Mucosa of rectum (tissue), 2 donors: ENCODE results near the gene TBC1D10A.

ENCODE experiments used
- H3K27ac ChIP-seq, 2 donors: one replicate each; pipeline ENCODE4 v1.7.0; 2013; ENCODE audit warnings: inconsistent platforms in 2 of 2, low read depth in 2 of 2, low read length in 2 of 2
- H3K27me3 ChIP-seq, 2 donors: one replicate each; pipeline ENCODE4 v1.7.0; 2013; ENCODE audit warnings: low read length in 2 of 2; ENCODE audit not compliant: control insufficient read depth in 2 of 2, insufficient read depth in 2 of 2
- H3K36me3 ChIP-seq, 2 donors: one replicate each; pipeline ENCODE4 v1.7.0; 2013; ENCODE audit warnings: low read length in 2 of 2; ENCODE audit not compliant: control insufficient read depth in 2 of 2, insufficient read depth in 2 of 2
- H3K4me1 ChIP-seq, 2 donors: one replicate each; pipeline ENCODE4 v1.7.0; 2013; ENCODE audit warnings: low read length in 2 of 2, mild to moderate bottlenecking in 1 of 2; ENCODE audit not compliant: control insufficient read depth in 2 of 2, insufficient read depth in 2 of 2
- H3K4me3 ChIP-seq, 2 donors: one replicate each; pipeline ENCODE4 v1.7.0; 2013; ENCODE audit warnings: low read length in 2 of 2
- H3K9ac ChIP-seq, 2 donors: one replicate each; pipeline ENCODE4 v1.7.0; 2013; ENCODE audit warnings: low read length in 2 of 2, low read depth in 1 of 2, mild to moderate bottlenecking in 1 of 2
- H3K9me3 ChIP-seq, 2 donors: one replicate each; pipeline ENCODE4 v1.7.0; 2013; ENCODE audit warnings: low read length in 2 of 2; ENCODE audit not compliant: control insufficient read depth in 2 of 2
- donor health status: healthy.
- donor health status: Normal muscosa, but diverticular disease.

Gene TBC1D10A, protein sequence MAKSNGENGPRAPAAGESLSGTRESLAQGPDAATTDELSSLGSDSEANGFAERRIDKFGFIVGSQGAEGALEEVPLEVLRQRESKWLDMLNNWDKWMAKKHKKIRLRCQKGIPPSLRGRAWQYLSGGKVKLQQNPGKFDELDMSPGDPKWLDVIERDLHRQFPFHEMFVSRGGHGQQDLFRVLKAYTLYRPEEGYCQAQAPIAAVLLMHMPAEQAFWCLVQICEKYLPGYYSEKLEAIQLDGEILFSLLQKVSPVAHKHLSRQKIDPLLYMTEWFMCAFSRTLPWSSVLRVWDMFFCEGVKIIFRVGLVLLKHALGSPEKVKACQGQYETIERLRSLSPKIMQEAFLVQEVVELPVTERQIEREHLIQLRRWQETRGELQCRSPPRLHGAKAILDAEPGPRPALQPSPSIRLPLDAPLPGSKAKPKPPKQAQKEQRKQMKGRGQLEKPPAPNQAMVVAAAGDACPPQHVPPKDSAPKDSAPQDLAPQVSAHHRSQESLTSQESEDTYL

DNA sequence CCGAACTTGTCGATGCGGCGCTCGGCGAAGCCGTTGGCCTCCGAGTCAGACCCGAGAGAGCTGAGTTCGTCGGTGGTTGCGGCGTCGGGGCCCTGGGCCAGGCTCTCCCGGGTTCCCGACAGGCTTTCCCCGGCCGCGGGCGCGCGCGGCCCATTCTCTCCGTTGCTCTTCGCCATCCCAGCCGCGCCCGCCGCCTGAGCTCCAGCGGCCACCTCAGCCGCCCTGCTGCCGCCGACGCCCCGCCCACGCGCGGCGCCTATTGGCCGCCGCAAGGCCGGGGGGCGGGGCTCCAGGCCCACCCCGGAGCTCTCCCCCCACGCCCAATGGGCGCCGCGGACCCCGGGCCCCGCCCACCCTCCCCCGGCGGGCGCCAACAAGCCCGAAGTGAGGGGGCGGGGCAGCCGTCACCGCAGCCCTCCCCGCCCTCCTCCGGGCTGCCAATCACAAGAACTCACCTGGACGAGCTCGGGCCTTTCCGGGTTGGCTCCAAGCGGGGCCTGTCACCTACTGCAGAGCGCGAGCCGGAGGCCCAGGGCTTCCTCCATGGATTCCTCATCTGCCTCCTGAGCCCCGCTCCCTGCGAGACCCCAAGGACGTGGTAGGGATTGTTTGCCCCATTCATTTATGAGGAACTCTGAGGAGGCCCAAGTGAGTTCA, at the start of gene TBC1D10A:
TSS of gene TBC1D10A (minus strand) at position 236 of the 657 bp plus-strand sequence. CDS start at position 176, 60 bp downstream.
- Histone ChIP-seq H3K9me3 (no peaks in the 10 kb centered on the region), H3K27ac (peak within 1 kb of the TSS; percentile 90 to 92), H3K4me3 (peak within 1 kb of the TSS; percentile 84 to 91), H3K27me3 (no peaks in the 10 kb centered on the region), H3K36me3 (peaks cover 4 to 11% of the 10 kb centered on the region in 2 donors), H3K4me1 (peaks cover 27 to 43% of the 10 kb centered on the region in 2 donors), H3K9ac (peak within 1 kb of the TSS; percentile 84 to 93)

- Histone ChIP-seq H3K4me3 (no peak overlapping the region), H3K27ac (no peak overlapping the region), H3K27me3 (no peaks in the 10 kb centered on the region), H3K36me3 (no peaks in the 10 kb centered on the region), H3K4me1 (no peaks in the 10 kb centered on the region), H3K9me3 (no peaks in the 10 kb centered on the region), H3K9ac (no peak overlapping the region)
These were observed 48.6 kb upstream of the TBC1D10A start for GRCh38 chr22:30375312-30375849.

DNA sequence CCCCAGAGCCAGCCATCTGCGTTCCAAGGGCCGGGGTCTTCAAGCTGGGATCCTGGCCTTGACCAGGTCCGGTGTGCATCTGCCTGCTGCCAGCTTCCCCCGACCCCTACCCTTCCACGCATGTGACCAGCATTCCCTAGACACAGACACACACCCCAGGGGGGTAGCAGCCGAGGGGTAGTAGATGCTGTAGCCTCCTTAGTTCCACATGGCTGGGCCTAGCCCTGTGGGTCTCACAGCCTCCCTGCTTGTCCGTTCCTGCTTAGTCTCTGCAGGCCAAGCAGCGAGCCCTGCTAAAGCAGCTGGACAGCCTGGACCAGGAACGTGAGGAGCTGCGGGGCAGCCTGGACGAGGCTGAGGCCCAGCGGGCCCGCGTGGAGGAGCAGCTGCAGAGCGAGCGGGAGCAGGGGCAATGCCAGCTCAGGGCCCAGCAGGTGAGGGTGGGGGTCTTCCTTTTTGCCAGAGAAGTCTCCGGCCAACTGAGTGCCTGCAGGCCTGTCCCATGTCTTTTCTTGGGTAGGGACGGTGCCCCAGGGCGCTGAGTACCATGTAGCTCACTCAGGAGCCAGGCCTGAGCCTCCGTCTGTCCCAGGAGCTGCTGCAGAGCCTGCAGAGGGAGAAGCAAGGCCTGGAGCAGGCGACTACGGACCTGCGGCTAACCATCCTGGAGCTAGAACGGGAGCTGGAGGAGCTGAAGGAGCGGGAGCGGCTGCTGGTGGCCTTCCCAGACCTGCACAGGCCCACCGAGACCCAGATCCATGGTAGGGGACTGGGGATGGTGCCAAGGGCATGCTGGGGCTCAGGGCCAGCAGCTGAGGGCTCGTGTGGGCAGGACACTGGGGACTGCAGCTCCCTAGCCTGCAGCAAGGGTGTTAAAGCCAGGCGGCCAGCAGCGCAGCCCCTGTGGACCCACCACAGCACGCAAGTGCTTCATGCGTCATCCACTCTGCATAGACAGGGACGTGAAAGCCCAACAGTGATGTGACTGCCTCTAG, 46.9 kb upstream of the TBC1D10A start:
- Histone ChIP-seq H3K36me3 (no peaks in the 10 kb centered on the region), H3K9ac (no peak overlapping the region), H3K9me3 (no peaks in the 10 kb centered on the region), H3K27me3 (no peaks in the 10 kb centered on the region), H3K4me3 (no peak overlapping the region), H3K4me1 (no peaks in the 10 kb centered on the region), H3K27ac (no peak overlapping the region)

DNA sequence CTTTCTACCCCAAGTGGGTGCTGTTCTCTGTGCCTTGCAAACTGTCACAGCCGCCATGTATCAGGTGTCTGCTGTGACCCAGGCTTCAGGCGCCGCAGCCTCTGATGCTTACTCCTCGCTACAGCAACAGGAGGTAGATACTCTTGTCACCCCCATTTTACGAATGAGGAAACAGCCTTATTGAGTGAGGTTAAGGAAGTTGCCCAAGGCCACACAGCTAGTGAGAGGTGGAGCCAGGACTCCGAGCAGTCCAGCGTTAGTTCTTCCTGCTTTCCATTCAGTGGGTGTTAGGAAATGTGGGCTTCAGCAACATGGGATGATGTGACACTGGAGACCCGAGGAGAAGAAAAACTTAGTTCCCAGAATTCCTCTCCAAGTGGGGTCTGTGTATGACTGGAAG, 46.2 kb upstream of the TBC1D10A start:
- no peaks in the 10 kb centered on the region for H3K9me3 ChIP-seq
- H3K27me3 ChIP-seq: no peaks in the 10 kb centered on the region
- no peak overlapping the region for H3K9ac ChIP-seq
- no peaks in the 10 kb centered on the region for H3K36me3 ChIP-seq
- H3K27ac ChIP-seq: no peak overlapping the region
- no peaks in the 10 kb centered on the region for H3K4me1 ChIP-seq
- H3K4me3 ChIP-seq: no peak overlapping the region

- Histone ChIP-seq H3K9ac (no peak overlapping the region), H3K27me3 (no peaks in the 10 kb centered on the region), H3K9me3 (no peaks in the 10 kb centered on the region), H3K4me3 (no peak overlapping the region), H3K4me1 (no peaks in the 10 kb centered on the region), H3K27ac (no peak overlapping the region), H3K36me3 (no peaks in the 10 kb centered on the region)
These were observed 45.2 kb upstream of the TBC1D10A start for GRCh38 chr22:30371981-30372380.

DNA sequence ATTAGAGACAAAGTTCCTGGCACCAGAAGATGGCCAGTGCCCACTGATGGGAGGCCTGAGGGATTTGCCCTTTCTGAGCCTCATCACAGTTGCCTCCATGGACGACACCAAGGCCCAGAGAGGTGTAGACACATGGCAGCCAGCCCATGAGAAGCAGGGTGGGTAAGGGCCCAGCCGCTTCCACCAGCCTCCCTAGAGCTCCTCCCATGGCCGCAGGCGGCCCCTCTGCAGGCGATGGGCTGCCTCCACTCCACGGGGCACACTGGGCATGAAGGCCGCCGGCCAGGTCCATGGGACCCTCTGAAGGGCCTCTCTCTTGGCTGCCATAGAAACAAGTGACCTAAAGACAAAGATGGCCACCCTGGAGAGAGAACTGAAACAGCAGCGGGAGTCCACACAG, 44.6 kb upstream of the TBC1D10A start:
- no peaks in the 10 kb centered on the region for H3K27me3 ChIP-seq
- H3K4me3 ChIP-seq: no peak overlapping the region
- H3K36me3 ChIP-seq: no peaks in the 10 kb centered on the region
- no peaks in the 10 kb centered on the region for H3K4me1 ChIP-seq
- no peak overlapping the region for H3K9ac ChIP-seq
- no peaks in the 10 kb centered on the region for H3K9me3 ChIP-seq
- no peak overlapping the region for H3K27ac ChIP-seq

- Histone ChIP-seq H3K4me1 (no peaks in the 10 kb centered on the region), H3K27ac (no peak overlapping the region), H3K36me3 (no peaks in the 10 kb centered on the region), H3K9ac (no peak overlapping the region), H3K9me3 (no peaks in the 10 kb centered on the region), H3K4me3 (no peak overlapping the region), H3K27me3 (no peaks in the 10 kb centered on the region)
These were observed 44.0 kb upstream of the TBC1D10A start for GRCh38 chr22:30370641-30371230.

DNA sequence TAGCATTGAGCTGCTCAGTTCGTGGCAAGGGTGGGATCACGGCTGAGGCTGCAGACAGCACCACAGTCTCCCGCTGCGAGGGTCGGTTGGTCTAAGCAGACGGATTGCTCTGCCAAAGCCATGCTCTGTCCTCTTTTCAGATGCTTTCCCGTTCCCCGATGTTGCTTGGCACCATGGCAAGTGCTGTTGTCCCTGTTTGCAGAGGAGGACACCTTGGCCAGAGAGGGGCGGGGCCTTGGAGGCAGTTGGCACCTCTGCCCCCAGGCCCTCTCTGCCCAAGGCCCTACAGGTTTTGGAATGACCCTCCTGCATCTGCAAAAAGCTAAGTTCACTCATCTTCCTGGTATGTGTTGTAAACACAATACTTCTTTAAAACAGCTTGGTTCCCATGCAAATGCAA, 41.7 kb upstream of the TBC1D10A start:
- H3K4me3 ChIP-seq: no peak overlapping the region
- no peaks in the 10 kb centered on the region for H3K4me1 ChIP-seq
- no peaks in the 10 kb centered on the region for H3K27me3 ChIP-seq
- H3K27ac ChIP-seq: no peak overlapping the region
- H3K36me3 ChIP-seq: no peaks in the 10 kb centered on the region
- H3K9ac ChIP-seq: no peak overlapping the region
- H3K9me3 ChIP-seq: no peaks in the 10 kb centered on the region

DNA sequence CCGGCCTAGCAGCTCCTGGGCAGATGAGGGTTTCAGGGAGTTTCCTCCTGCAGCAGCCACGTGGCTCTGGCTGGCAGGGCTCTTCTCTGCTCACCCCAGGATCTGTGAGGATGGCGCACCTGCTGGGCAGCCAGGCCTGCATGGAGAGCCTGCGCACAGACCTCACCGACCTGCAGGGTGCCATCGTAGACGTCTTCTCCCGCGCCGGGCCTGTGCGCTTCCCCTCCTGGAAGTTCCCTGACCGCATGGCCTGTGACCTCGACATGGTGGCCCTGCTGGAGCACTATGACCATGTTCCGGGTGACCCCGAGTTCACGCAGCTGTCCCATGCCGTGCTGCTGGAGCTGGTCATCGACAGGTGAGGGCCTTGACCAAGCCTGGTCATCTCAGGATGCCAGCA, 39.1 kb upstream of the TBC1D10A start:
- no peaks in the 10 kb centered on the region for H3K4me1 ChIP-seq
- no peak overlapping the region for H3K9ac ChIP-seq
- H3K36me3 ChIP-seq: no peaks in the 10 kb centered on the region
- no peak overlapping the region for H3K27ac ChIP-seq
- no peaks in the 10 kb centered on the region for H3K27me3 ChIP-seq
- H3K9me3 ChIP-seq: no peaks in the 10 kb centered on the region
- H3K4me3 ChIP-seq: no peak overlapping the region
